Measurements from ENCODE around the gene ANO6.

ANO6 gene

DNA sequence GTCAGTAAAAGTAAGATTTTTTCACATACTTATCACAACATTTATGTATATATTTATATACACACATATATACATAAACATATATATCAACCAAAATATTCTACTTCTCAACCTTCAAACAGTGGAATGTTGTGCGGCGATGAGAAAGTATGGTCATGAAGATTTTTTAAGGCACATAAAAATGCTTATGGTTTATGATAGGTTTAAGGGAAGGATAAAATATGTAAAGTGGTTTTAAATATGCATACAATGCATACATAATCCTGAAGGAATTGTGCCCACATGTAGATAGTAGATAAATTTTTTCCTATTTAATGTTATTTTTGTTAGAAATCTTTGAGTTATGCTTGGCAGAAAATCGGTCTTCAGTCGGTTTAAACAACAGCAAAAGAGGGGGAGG, 182.7 kb downstream of the ANO6 start:
- Histone ChIP-seq H3K27me3 (replicated peaks in 2 of 5; ENCODE audit: control insufficient read depth in 4 of 5, insufficient read depth in 5 of 5, low read length in 4 of 5) (no peaks in the 10 kb centered on the region), H3K27ac (ENCODE audit: insufficient read depth in 1 of 2, low read depth in 1 of 2, low read length in 2 of 2, poor library complexity in 1 of 2, severe bottlenecking in 2 of 2) (no peak overlapping the region), H3K4me1 (ENCODE audit: control extremely low read depth in 1 of 4, control insufficient read depth in 4 of 4, insufficient read depth in 4 of 4, low read length in 3 of 4) (no peaks in the 10 kb centered on the region), H3K9me3 (ENCODE audit: control extremely low read depth in 1 of 5, control insufficient read depth in 4 of 5, insufficient read depth in 2 of 5, low read depth in 1 of 5, low read length in 4 of 5) (no peaks in the 10 kb centered on the region), H3K4me3 (ENCODE audit: control insufficient read depth in 1 of 7, extremely low read depth in 1 of 7, insufficient read depth in 4 of 7, low read depth in 2 of 7, low read length in 6 of 7) (no peak overlapping the region), H3K36me3 (ENCODE audit: control insufficient read depth in 4 of 4, insufficient read depth in 4 of 4, low read length in 3 of 4) (peaks cover 3 to 19% (median 9%) of the 10 kb centered on the region in 4 experiments)
- WGBS (ENCODE audit: insufficient coverage), result 90% methylated on average over 2 of the region's 4 CpGs
- ChIA-PET CTCF (no interaction called here), POLR2A (no interaction called here)
- no peak for DNase-seq

DNA sequence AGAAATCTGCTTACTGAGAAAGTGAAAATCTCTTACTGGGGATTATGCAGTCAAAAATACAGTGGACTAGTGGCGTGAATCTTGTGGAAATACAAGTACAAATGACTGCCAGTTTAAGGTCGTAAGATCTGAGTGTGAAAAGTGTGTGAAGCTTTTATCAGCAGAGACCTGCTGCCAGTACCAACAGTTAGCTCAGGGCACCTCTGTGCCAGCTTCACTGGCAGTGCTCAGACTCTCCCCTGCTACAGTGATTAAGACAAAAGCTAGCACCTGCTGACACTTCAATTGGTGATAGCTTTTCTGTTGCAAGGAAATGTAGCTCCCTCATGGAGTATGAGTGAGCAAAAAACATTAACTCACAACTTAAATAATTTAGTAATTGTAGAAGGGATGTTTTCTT, 185.1 kb downstream of the ANO6 start:
- ChIA-PET CTCF (interaction anchor here (0.8 to 1.7 kb wide), 2 partner anchors 9 to 13 kb away, joined by 3 to 4 read pairs; no protein-coding TSS in a partner anchor), POLR2A (no interaction called here)
- H3K9me3 ChIP-seq (ENCODE audit: control extremely low read depth in 1 of 5, control insufficient read depth in 4 of 5, insufficient read depth in 2 of 5, low read depth in 1 of 5, low read length in 4 of 5), result no peaks in the 10 kb centered on the region
- no peaks in the 10 kb centered on the region for H3K27me3 ChIP-seq (replicated peaks in 2 of 5; ENCODE audit: control insufficient read depth in 4 of 5, insufficient read depth in 5 of 5, low read length in 4 of 5)
- no peak overlapping the region for H3K27ac ChIP-seq (ENCODE audit: insufficient read depth in 1 of 2, low read depth in 1 of 2, low read length in 2 of 2, poor library complexity in 1 of 2, severe bottlenecking in 2 of 2)
- H3K4me3 ChIP-seq (ENCODE audit: control insufficient read depth in 1 of 7, extremely low read depth in 1 of 7, insufficient read depth in 4 of 7, low read depth in 2 of 7, low read length in 6 of 7), result no peak overlapping the region
- WGBS (ENCODE audit: insufficient coverage), result 100% methylated on average over 2 of the region's 2 CpGs
- H3K4me1 ChIP-seq (ENCODE audit: control extremely low read depth in 1 of 4, control insufficient read depth in 4 of 4, insufficient read depth in 4 of 4, low read length in 3 of 4), result no peaks in the 10 kb centered on the region
- H3K36me3 ChIP-seq (ENCODE audit: control insufficient read depth in 4 of 4, insufficient read depth in 4 of 4, low read length in 3 of 4), result peaks cover 6 to 40% (median 17%) of the 10 kb centered on the region in 4 experiments
- DNase-seq, result no peak

DNA sequence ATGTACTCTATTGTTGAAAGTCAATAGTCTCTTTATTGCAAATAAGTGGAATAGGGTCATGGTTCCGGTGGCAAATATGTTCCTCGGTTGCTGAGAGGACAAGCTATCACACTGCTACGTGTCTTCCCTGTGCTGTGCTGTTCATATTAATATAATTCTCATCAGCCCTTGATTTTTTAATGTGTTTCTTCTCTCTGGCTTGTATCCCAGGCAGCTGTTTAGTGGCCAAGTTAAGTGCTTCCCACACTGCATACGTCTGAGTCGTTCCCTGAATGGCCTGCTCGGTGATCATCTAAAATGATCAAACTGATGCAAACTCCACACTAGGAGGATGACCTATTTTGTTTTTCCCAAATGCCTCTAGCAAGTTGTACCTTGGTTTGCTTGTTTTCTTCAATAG, 186.4 kb downstream of the ANO6 start:
- DNase-seq, result no peak
- ChIA-PET CTCF (interaction anchor here (1.7 kb wide), 1 partner anchor 14 kb away, joined by 4 read pairs; no protein-coding TSS in a partner anchor), POLR2A (no interaction called here)
- no peak overlapping the region for H3K4me3 ChIP-seq (ENCODE audit: control insufficient read depth in 1 of 7, extremely low read depth in 1 of 7, insufficient read depth in 4 of 7, low read depth in 2 of 7, low read length in 6 of 7)
- no peaks in the 10 kb centered on the region for H3K4me1 ChIP-seq (ENCODE audit: control extremely low read depth in 1 of 4, control insufficient read depth in 4 of 4, insufficient read depth in 4 of 4, low read length in 3 of 4)
- H3K27ac ChIP-seq (ENCODE audit: insufficient read depth in 1 of 2, low read depth in 1 of 2, low read length in 2 of 2, poor library complexity in 1 of 2, severe bottlenecking in 2 of 2), result no peak overlapping the region
- 98% methylated on average over 6 of the region's 6 CpGs for WGBS (ENCODE audit: insufficient coverage)
- no peaks in the 10 kb centered on the region for H3K9me3 ChIP-seq (ENCODE audit: control extremely low read depth in 1 of 5, control insufficient read depth in 4 of 5, insufficient read depth in 2 of 5, low read depth in 1 of 5, low read length in 4 of 5)
- H3K36me3 ChIP-seq (ENCODE audit: control insufficient read depth in 4 of 4, insufficient read depth in 4 of 4, low read length in 3 of 4), result peaks cover 12 to 46% (median 20%) of the 10 kb centered on the region in 4 experiments
- no peaks in the 10 kb centered on the region for H3K27me3 ChIP-seq (replicated peaks in 2 of 5; ENCODE audit: control insufficient read depth in 4 of 5, insufficient read depth in 5 of 5, low read length in 4 of 5)

DNA sequence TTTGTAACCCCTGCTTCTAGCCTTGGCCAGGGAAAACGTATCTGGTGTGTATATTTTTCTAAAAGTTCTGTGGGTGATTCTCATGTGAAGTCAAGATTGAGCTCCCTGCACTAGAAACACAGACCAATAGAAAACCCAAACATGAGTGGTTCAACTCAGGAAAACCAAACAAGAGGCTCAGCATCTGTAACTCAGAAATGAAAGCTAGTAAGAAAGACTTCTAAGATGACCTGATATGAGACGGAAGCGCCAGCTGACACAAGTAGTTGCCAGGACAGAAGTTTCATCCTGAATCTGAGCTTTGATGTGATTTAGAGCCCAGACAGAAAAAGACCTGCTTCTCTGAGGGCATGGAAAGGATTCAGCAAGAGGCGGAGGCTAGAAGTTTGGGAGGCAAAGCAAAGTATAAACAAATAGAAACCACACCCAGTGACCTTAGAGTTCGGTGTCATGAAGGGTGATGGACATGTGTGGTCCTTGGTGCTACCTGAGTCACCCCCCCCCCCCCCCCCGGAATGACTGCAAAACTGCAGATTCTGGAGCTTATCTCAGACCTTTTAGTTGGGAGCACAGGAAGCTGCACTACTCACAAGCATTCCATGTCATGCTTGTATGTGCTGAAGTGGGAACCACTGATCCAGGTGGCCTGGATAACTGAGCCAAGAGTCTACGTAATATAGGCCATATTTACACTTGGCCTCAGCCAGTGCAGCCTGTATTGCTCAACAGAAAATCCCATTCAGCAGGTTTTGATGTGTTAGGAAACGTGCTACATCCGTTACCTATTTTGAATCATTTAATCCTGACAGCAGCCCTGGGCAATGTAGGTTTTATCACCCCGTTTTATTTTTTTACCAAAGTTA, 191.3 kb downstream of the ANO6 start:
- no peak overlapping the region for H3K4me3 ChIP-seq (ENCODE audit: control insufficient read depth in 1 of 7, extremely low read depth in 1 of 7, insufficient read depth in 4 of 7, low read depth in 2 of 7, low read length in 6 of 7)
- no peak for DNase-seq
- POLR2A ChIA-PET, result interaction anchor here (0.5 kb wide), 1 partner anchor 15 kb away, joined by 5 read pairs; no protein-coding TSS in a partner anchor

DNA sequence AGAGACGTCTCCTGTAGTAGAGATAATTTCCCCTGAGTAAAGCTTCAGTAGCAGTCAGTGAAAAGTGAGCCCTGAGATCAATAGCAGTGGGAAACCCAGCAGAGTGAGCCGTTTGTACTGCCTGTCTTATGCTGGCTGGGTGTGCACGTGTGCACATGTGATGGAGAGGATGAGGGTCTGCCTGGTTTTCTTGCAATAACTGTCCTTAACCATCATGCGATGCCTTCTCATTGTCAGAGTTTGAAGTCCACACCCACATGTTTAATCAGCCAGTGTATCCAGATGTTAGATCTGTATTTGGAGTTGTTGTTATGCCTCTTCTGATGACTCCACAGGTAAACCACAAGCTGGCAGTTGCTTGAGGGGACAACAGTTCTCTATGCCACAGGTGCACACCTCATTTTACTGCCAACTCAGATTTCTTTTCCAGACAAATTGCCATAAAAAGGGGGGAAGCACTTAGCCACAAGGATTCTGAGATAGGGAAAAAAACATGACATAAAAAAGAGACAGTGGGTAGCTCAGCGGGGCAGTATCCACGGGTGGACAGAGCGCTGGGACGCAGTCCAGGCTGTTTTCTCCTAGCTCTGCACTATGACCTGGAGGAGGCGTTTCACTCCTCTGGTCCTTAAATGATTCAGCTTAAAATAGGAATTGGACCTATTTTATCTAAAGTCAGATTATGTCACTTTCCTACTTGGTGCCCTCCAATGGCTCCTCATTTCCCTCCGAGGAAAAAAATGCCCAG, 192.3 kb downstream of the ANO6 start:
- Histone ChIP-seq H3K4me1 (ENCODE audit: control extremely low read depth in 1 of 4, control insufficient read depth in 4 of 4, insufficient read depth in 4 of 4, low read length in 3 of 4) (no peaks in the 10 kb centered on the region), H3K36me3 (ENCODE audit: control insufficient read depth in 4 of 4, insufficient read depth in 4 of 4, low read length in 3 of 4) (peaks cover 27 to 69% (median 39%) of the 10 kb centered on the region in 4 experiments), H3K9me3 (ENCODE audit: control extremely low read depth in 1 of 5, control insufficient read depth in 4 of 5, insufficient read depth in 2 of 5, low read depth in 1 of 5, low read length in 4 of 5) (no peaks in the 10 kb centered on the region), H3K4me3 (ENCODE audit: control insufficient read depth in 1 of 7, extremely low read depth in 1 of 7, insufficient read depth in 4 of 7, low read depth in 2 of 7, low read length in 6 of 7) (no peak overlapping the region), H3K27ac (ENCODE audit: insufficient read depth in 1 of 2, low read depth in 1 of 2, low read length in 2 of 2, poor library complexity in 1 of 2, severe bottlenecking in 2 of 2) (no peak overlapping the region), H3K27me3 (replicated peaks in 2 of 5; ENCODE audit: control insufficient read depth in 4 of 5, insufficient read depth in 5 of 5, low read length in 4 of 5) (no peaks in the 10 kb centered on the region)
- no peak for DNase-seq
- POLR2A ChIA-PET, result no interaction called here
- WGBS (ENCODE audit: insufficient coverage), result 97% methylated on average over 8 of the region's 10 CpGs
- CTCF ChIA-PET, result no interaction called here

More for the DNA sequence above, 191.3 kb downstream of the ANO6 start:
- no peaks in the 10 kb centered on the region for H3K9me3 ChIP-seq (ENCODE audit: control extremely low read depth in 1 of 5, control insufficient read depth in 4 of 5, insufficient read depth in 2 of 5, low read depth in 1 of 5, low read length in 4 of 5)
- CTCF ChIA-PET, result interaction anchor here (0.6 to 1.6 kb wide), 2 partner anchors 14 to 1526 kb away, joined by 3 to 4 read pairs; no protein-coding TSS in a partner anchor
- H3K27me3 ChIP-seq (replicated peaks in 2 of 5; ENCODE audit: control insufficient read depth in 4 of 5, insufficient read depth in 5 of 5, low read length in 4 of 5), result no peaks in the 10 kb centered on the region
- peaks cover 26 to 68% (median 35%) of the 10 kb centered on the region in 4 experiments for H3K36me3 ChIP-seq (ENCODE audit: control insufficient read depth in 4 of 4, insufficient read depth in 4 of 4, low read length in 3 of 4)
- H3K4me1 ChIP-seq (ENCODE audit: control extremely low read depth in 1 of 4, control insufficient read depth in 4 of 4, insufficient read depth in 4 of 4, low read length in 3 of 4), result no peaks in the 10 kb centered on the region
- no peak overlapping the region for H3K27ac ChIP-seq (ENCODE audit: insufficient read depth in 1 of 2, low read depth in 1 of 2, low read length in 2 of 2, poor library complexity in 1 of 2, severe bottlenecking in 2 of 2)
- 100% methylated on average over 5 of the region's 10 CpGs for WGBS (ENCODE audit: insufficient coverage)

DNA sequence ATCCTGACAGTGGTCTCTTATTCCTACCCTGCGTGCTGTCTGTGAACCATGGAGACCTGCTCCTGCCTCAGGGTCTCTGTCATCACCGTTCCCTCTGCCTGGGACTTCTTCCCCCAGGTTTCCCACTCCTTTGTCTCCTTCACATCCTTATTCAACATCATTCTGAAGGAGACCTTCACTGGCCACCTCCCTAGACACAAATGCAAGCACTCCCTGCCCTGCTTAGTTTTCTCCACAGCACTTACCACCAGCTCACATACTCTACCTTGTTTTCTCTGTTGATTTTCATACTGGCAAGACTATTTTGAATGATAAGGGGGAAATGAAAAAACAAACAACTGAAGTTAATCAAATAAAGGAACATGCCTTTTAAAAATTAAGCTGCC, 192.8 kb downstream of the ANO6 start:
- ChIA-PET POLR2A (no interaction called here), CTCF (interaction anchor here (1.1 to 1.3 kb wide), 2 partner anchors 20 to 238 kb away, joined by 3 read pairs; no protein-coding TSS in a partner anchor)
- Histone ChIP-seq H3K4me3 (ENCODE audit: control insufficient read depth in 1 of 7, extremely low read depth in 1 of 7, insufficient read depth in 4 of 7, low read depth in 2 of 7, low read length in 6 of 7) (no peak overlapping the region), H3K27me3 (replicated peaks in 2 of 5; ENCODE audit: control insufficient read depth in 4 of 5, insufficient read depth in 5 of 5, low read length in 4 of 5) (no peaks in the 10 kb centered on the region), H3K36me3 (ENCODE audit: control insufficient read depth in 4 of 4, insufficient read depth in 4 of 4, low read length in 3 of 4) (peaks cover 25 to 66% (median 38%) of the 10 kb centered on the region in 4 experiments), H3K9me3 (ENCODE audit: control extremely low read depth in 1 of 5, control insufficient read depth in 4 of 5, insufficient read depth in 2 of 5, low read depth in 1 of 5, low read length in 4 of 5) (no peaks in the 10 kb centered on the region), H3K4me1 (ENCODE audit: control extremely low read depth in 1 of 4, control insufficient read depth in 4 of 4, insufficient read depth in 4 of 4, low read length in 3 of 4) (no peaks in the 10 kb centered on the region), H3K27ac (ENCODE audit: insufficient read depth in 1 of 2, low read depth in 1 of 2, low read length in 2 of 2, poor library complexity in 1 of 2, severe bottlenecking in 2 of 2) (no peak overlapping the region)
- WGBS (ENCODE audit: insufficient coverage), result 100% methylated on average over 2 of the region's 2 CpGs
- DNase-seq, result no peak

DNA sequence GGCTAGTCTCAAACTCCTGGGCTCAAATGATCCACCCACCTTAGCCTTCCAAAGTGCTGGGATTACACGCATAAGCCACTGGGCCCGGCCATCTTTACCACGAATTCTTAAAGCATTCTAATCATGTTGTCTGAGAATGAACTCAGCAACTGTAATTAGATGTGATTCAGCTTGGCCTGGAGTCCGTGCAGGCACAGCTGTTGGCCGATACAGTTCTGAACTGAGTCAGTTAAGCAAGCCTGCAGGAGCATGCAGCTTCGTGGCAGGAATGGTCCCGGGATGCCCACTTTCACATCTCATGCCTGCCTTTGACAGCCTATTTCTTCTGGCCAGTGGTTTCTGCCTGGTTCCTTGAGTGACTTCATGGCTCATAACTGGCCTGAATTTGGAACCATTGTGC, 194.1 kb downstream of the ANO6 start:
- Histone ChIP-seq H3K27ac (ENCODE audit: insufficient read depth in 1 of 2, low read depth in 1 of 2, low read length in 2 of 2, poor library complexity in 1 of 2, severe bottlenecking in 2 of 2) (no peak overlapping the region), H3K27me3 (replicated peaks in 2 of 5; ENCODE audit: control insufficient read depth in 4 of 5, insufficient read depth in 5 of 5, low read length in 4 of 5) (no peaks in the 10 kb centered on the region), H3K9me3 (ENCODE audit: control extremely low read depth in 1 of 5, control insufficient read depth in 4 of 5, insufficient read depth in 2 of 5, low read depth in 1 of 5, low read length in 4 of 5) (no peaks in the 10 kb centered on the region), H3K4me3 (ENCODE audit: control insufficient read depth in 1 of 7, extremely low read depth in 1 of 7, insufficient read depth in 4 of 7, low read depth in 2 of 7, low read length in 6 of 7) (no peak overlapping the region), H3K4me1 (ENCODE audit: control extremely low read depth in 1 of 4, control insufficient read depth in 4 of 4, insufficient read depth in 4 of 4, low read length in 3 of 4) (no peaks in the 10 kb centered on the region), H3K36me3 (ENCODE audit: control insufficient read depth in 4 of 4, insufficient read depth in 4 of 4, low read length in 3 of 4) (peaks cover 25 to 57% (median 33%) of the 10 kb centered on the region in 4 experiments)
- ChIA-PET CTCF (interaction anchor here (1.1 to 1.3 kb wide), 2 partner anchors 19 to 240 kb away, joined by 3 read pairs; no protein-coding TSS in a partner anchor), POLR2A (no interaction called here)
- no peak for DNase-seq
- WGBS (ENCODE audit: insufficient coverage), result 98% methylated on average over 7 of the region's 7 CpGs

Measured in common myeloid progenitor, CD34-positive (primary cell).